Osteoblast (primary cell): ENCODE data around the gene PFKL. TPM values are rescaled to one million over a fixed set of nuclear protein-coding genes. Genes with fewer than 3 reads are reported as not detected.

Source experiments
- DNase-seq: peaks from one replicate; pipeline ENCODE4 v3.0.0; 2011; ENCODE audit warnings: low spot score, mixed read lengths; ENCODE audit not compliant: insufficient read length; ENCODE audit errors: missing footprints
- H2AFZ ChIP-seq: 2 replicates; pipeline ENCODE4 v1.6.0; 2011; ENCODE audit warnings: mild to moderate bottlenecking, low read length
- H3K27ac ChIP-seq: 2 replicates; pipeline ENCODE4 v1.5.1; 2011; ENCODE audit warnings: mild to moderate bottlenecking, low read depth, low read length, moderate library complexity
- H3K27me3 ChIP-seq: 2 replicates; pipeline ENCODE4 v1.6.0; 2012; ENCODE audit warnings: mild to moderate bottlenecking, control low read depth, inconsistent platforms, low read length, moderate library complexity; ENCODE audit not compliant: insufficient read depth
- H3K36me3 ChIP-seq: 2 replicates; pipeline ENCODE4 v1.5.1; 2011; ENCODE audit warnings: mild to moderate bottlenecking, low read length, control low read depth, moderate library complexity; ENCODE audit not compliant: insufficient read depth
- H3K4me1 ChIP-seq: 2 replicates; pipeline ENCODE4 v1.5.1; 2011; ENCODE audit warnings: mild to moderate bottlenecking, low read length, control low read depth, moderate library complexity; ENCODE audit not compliant: insufficient read depth
- H3K4me2 ChIP-seq: 2 replicates; pipeline ENCODE4 v1.6.0; 2011; ENCODE audit warnings: mild to moderate bottlenecking, low read length; ENCODE audit not compliant: insufficient read depth
- H3K4me3 ChIP-seq: fragments of 200-600 bp; sonication (generic); 3 replicates; pipeline ENCODE4 v1.5.1; 2012; ENCODE audit warnings: mild to moderate bottlenecking, low read length, inconsistent platforms; ENCODE audit not compliant: insufficient read depth
- H3K79me2 ChIP-seq: 2 replicates; pipeline ENCODE4 v1.6.0; 2012; ENCODE audit warnings: mild to moderate bottlenecking, low read length, control low read depth, inconsistent platforms; ENCODE audit not compliant: insufficient read depth
- H3K9me3 ChIP-seq: 2 replicates; pipeline ENCODE4 v1.5.1; 2011; ENCODE audit warnings: low read depth, low read length, control low read depth
- H4K20me1 ChIP-seq: 2 replicates; pipeline ENCODE4 v1.6.0; 2012; ENCODE audit warnings: mild to moderate bottlenecking, low read length, control low read depth; ENCODE audit not compliant: insufficient read depth
- total RNA-seq: library from RNA; depleted of rRNA; stranded (reverse); fragments of >200 nt; gene quantifications from 2 replicates; pipeline ENCODE4 v1.2.3, GENCODE V29; 2012
- TF ChIP-seq, protein P1 (sequence below): IDR thresholded peaks from 2 replicates; pipeline ENCODE4 v1.5.1; 2011; ENCODE audit warnings: mild to moderate bottlenecking, low read depth, low read length, moderate library complexity; ENCODE audit errors: extremely low read depth

Gene PFKL
- total RNA-seq, 1 donor: 114 TPM

GRCh38 chr21:44312089-44312488, 12.2 kb downstream of the PFKL start:
- Histone ChIP-seq H3K9me3 (no peaks in the 10 kb centered on the region), H3K4me2 (no peak overlapping the region), H3K4me3 (no peak overlapping the region), H4K20me1 (peaks cover 11% of the 10 kb centered on the region), H3K36me3 (peaks cover 7% of the 10 kb centered on the region), H3K79me2 (peaks cover 2% of the 10 kb centered on the region), H3K4me1 (no peaks in the 10 kb centered on the region), H2AFZ (no peak overlapping the region), H3K27ac (no peak overlapping the region), H3K27me3 (no peaks in the 10 kb centered on the region)
- DNase-seq: no peak
- TF ChIP-seq, protein P1, sequence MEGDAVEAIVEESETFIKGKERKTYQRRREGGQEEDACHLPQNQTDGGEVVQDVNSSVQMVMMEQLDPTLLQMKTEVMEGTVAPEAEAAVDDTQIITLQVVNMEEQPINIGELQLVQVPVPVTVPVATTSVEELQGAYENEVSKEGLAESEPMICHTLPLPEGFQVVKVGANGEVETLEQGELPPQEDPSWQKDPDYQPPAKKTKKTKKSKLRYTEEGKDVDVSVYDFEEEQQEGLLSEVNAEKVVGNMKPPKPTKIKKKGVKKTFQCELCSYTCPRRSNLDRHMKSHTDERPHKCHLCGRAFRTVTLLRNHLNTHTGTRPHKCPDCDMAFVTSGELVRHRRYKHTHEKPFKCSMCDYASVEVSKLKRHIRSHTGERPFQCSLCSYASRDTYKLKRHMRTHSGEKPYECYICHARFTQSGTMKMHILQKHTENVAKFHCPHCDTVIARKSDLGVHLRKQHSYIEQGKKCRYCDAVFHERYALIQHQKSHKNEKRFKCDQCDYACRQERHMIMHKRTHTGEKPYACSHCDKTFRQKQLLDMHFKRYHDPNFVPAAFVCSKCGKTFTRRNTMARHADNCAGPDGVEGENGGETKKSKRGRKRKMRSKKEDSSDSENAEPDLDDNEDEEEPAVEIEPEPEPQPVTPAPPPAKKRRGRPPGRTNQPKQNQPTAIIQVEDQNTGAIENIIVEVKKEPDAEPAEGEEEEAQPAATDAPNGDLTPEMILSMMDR: no peak

DNA sequence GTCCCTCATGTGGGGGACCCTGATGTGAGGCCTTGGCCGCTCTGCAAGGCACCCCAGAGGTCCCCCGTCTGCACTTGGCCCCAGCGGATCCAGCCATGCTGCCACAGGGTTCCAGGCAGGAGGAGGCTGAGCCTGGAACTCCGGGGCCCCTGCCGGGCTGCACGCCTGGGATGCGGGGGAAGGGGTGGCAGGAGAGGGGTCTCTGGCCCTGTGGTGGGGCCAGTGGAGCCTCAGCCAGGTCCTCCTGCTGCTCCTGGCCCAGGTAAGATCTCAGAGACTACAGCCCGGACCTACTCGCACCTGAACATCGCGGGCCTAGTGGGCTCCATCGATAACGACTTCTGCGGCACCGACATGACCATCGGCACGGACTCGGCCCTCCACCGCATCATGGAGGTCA, 12.9 kb downstream of the PFKL start:
- H3K27me3 ChIP-seq: no peaks in the 10 kb centered on the region
- no peak overlapping the region for H2AFZ ChIP-seq
- H3K4me3 ChIP-seq: no peak overlapping the region
- TF ChIP-seq, protein P1: no peak
- peaks cover 7% of the 10 kb centered on the region for H3K36me3 ChIP-seq
- peaks cover 1% of the 10 kb centered on the region for H3K79me2 ChIP-seq
- H3K27ac ChIP-seq: no peak overlapping the region
- no peaks in the 10 kb centered on the region for H3K4me1 ChIP-seq
- no peak overlapping the region for H3K4me2 ChIP-seq
- DNase-seq: no peak
- H4K20me1 ChIP-seq: peaks cover 7% of the 10 kb centered on the region
- no peaks in the 10 kb centered on the region for H3K9me3 ChIP-seq

DNA sequence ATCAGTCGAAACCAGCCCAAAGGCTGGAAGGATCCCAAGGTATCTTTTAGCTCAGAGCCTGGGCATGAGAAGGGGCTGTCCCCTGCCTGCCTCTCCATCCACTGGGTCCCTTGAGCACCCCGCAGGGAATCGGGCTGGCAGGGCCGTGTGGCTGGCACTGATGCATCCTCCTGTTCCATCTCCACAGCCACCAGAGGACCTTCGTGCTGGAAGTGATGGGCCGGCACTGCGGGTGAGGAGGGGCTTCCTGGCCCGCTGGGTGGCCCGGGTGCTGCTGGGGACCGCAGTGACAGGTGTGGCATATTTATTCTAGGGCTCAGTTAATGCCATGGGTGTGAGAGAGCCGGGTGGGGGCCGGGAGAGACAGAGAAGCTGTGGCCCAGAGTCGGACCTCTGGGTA, 13.6 kb downstream of the PFKL start:
- Histone ChIP-seq H3K27ac (no peak overlapping the region), H2AFZ (no peak overlapping the region), H3K4me3 (no peak overlapping the region), H4K20me1 (peaks cover 4% of the 10 kb centered on the region), H3K9me3 (no peaks in the 10 kb centered on the region), H3K4me1 (no peaks in the 10 kb centered on the region), H3K4me2 (no peak overlapping the region), H3K79me2 (no peaks in the 10 kb centered on the region), H3K36me3 (peaks cover 7% of the 10 kb centered on the region), H3K27me3 (no peaks in the 10 kb centered on the region)
- TF ChIP-seq, protein P1: no peak
- no peak for DNase-seq

GRCh38 chr21:44314128-44314527, 14.3 kb downstream of the PFKL start:
- Histone ChIP-seq H3K4me3 (no peak overlapping the region), H3K27me3 (no peaks in the 10 kb centered on the region), H3K4me2 (no peak overlapping the region), H3K36me3 (peaks cover 7% of the 10 kb centered on the region), H3K79me2 (no peaks in the 10 kb centered on the region), H3K9me3 (no peaks in the 10 kb centered on the region), H3K4me1 (no peaks in the 10 kb centered on the region), H4K20me1 (peaks cover 4% of the 10 kb centered on the region), H2AFZ (no peak overlapping the region), H3K27ac (no peak overlapping the region)
- DNase-seq: no peak
- TF ChIP-seq, protein P1: no peak
